ENCODE results near the gene PON3.

PON3 gene

DNA sequence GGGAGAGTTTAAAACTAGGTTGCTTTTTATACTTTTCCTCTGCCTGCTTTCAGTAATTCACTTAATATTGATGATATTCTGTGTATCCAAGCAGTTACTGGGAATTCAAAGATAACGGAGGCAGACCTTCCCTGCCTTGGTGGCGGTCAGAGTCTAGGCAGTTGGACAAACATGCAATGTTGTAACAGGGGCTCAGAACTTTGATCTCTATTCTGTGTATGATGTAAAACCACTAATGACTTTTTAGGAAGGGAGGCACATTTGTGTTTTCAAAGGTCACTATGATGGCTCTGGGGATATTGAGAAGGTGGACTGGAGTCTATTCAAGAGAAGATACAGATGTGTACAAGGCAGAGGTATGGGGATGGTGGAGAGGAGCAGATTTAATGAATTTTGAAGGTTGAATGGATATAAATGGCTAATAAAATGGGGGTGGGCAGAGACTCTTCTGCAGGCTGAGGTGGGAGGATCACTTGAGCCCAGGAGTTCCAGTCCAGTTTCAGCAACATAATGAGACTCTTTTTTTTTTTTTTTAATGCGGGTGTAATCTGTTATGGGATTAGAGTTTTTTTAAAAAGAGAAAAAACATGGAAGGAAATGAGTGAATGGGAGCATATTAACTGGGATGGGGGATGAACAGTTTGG, 44.3 kb upstream of the PON3 start:
- no peak overlapping the region for H3K9ac ChIP-seq (ENCODE audit: low read depth, low read length, poor library complexity)
- WGBS, 2 donors (ENCODE audit: extremely low coverage in 2 of 2, insufficient read length in 2 of 2, insufficient replicate concordance in 1 of 2) = no CpG with 5 or more reads among the region's 3 CpGs

DNA sequence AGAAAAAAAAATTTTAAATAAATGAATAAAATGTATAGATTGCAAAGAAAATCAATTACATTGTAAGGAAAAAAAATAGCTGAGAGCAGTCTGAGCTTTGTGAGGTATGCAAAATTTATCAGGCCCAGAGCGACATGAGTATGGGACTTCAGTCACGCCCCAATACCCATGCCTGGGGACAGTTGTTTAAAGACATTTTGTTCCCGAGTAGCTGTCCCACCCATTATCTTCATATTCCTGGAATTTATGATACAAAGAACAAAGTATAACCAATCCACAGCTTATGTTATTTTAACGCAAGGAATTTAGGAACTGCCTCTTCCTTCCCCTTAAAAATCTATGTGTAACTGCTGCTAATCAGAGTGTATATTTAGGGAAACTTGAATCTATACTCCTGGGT, 40.2 kb upstream of the PON3 start:
- Histone ChIP-seq H3K14ac (ENCODE audit: low read length) (no peak overlapping the region), H2BK15ac (ENCODE audit: low read length) (no peak overlapping the region), H2AFZ (ENCODE audit: low read length) (no peak overlapping the region), H3K4me3 (ENCODE audit: low read length in 2 of 2) (no peak overlapping the region), H3K18ac (ENCODE audit: low read length) (no peak overlapping the region), H2BK120ac (ENCODE audit: low read depth, low read length) (no peak overlapping the region), H3K23ac (ENCODE audit: low read depth, low read length, poor library complexity) (no peak overlapping the region), H3K36me3 (replicated peaks in 1 of 2; ENCODE audit: control insufficient read depth in 2 of 2, insufficient read depth in 2 of 2, low read length in 2 of 2) (peaks cover 0 to 25% of the 10 kb centered on the region in 2 donors), H3K4ac (ENCODE audit: low read length) (no peak overlapping the region), H3K27ac (replicated peaks; ENCODE audit: low read length) (no peak overlapping the region), H4K91ac (ENCODE audit: low read depth, low read length, poor library complexity) (no peak overlapping the region), H2BK5ac (ENCODE audit: low read length) (no peak overlapping the region), H3K79me1 (ENCODE audit: low read depth, low read length) (no peaks in the 10 kb centered on the region), H4K8ac (ENCODE audit: low read depth, low read length) (no peak overlapping the region), H2AK5ac (ENCODE audit: low read depth, low read length) (no peak overlapping the region), H3K9ac (ENCODE audit: low read depth, low read length, poor library complexity) (no peak overlapping the region), H3K4me2 (ENCODE audit: insufficient read depth, low read length, poor library complexity, severe bottlenecking) (no peak overlapping the region), H2BK12ac (ENCODE audit: low read length) (no peak overlapping the region), H3K27me3 (ENCODE audit: control insufficient read depth in 3 of 3, insufficient read depth in 3 of 3, low read depth in 1 of 3, low read length in 3 of 3) (no peaks in the 10 kb centered on the region), H3K4me1 (ENCODE audit: control insufficient read depth in 2 of 2, insufficient read depth in 1 of 2, low read depth in 1 of 2, low read length in 2 of 2) (peaks cover 3 to 14% of the 10 kb centered on the region in 2 donors), H3K9me3 (replicated peaks in 1 of 2; ENCODE audit: control insufficient read depth in 2 of 2, insufficient read depth in 1 of 2, low read depth in 1 of 2, low read length in 2 of 2) (no peaks in the 10 kb centered on the region)
- no CpG with 5 or more reads among the region's 4 CpGs for WGBS, 2 donors (ENCODE audit: extremely low coverage in 2 of 2, insufficient read length in 2 of 2, insufficient replicate concordance in 1 of 2)
- no peak for DNase-seq (ENCODE audit: low spot score)

More for the DNA sequence above, 44.3 kb upstream of the PON3 start:
- H2BK15ac ChIP-seq (ENCODE audit: low read length) = no peak overlapping the region
- H2BK5ac ChIP-seq (ENCODE audit: low read length) = no peak overlapping the region
- H2BK12ac ChIP-seq (ENCODE audit: low read length) = no peak overlapping the region
- H3K27ac ChIP-seq (replicated peaks; ENCODE audit: low read length) = no peak overlapping the region
- no peak overlapping the region for H3K23ac ChIP-seq (ENCODE audit: low read depth, low read length, poor library complexity)
- H3K14ac ChIP-seq (ENCODE audit: low read length) = no peak overlapping the region
- H3K4me1 ChIP-seq (ENCODE audit: control insufficient read depth in 2 of 2, insufficient read depth in 1 of 2, low read depth in 1 of 2, low read length in 2 of 2) = peaks cover under 1 to 7% of the 10 kb centered on the region in 2 donors
- no peaks in the 10 kb centered on the region for H3K79me1 ChIP-seq (ENCODE audit: low read depth, low read length)
- no peak overlapping the region for H3K18ac ChIP-seq (ENCODE audit: low read length)
- H3K4me2 ChIP-seq (ENCODE audit: insufficient read depth, low read length, poor library complexity, severe bottlenecking) = no peak overlapping the region
- H4K91ac ChIP-seq (ENCODE audit: low read depth, low read length, poor library complexity) = no peak overlapping the region
- H2BK120ac ChIP-seq (ENCODE audit: low read depth, low read length) = no peak overlapping the region
- H3K4ac ChIP-seq (ENCODE audit: low read length) = no peak overlapping the region
- H3K9me3 ChIP-seq (replicated peaks in 1 of 2; ENCODE audit: control insufficient read depth in 2 of 2, insufficient read depth in 1 of 2, low read depth in 1 of 2, low read length in 2 of 2) = no peaks in the 10 kb centered on the region
- H4K8ac ChIP-seq (ENCODE audit: low read depth, low read length) = no peak overlapping the region
- no peak overlapping the region for H3K4me3 ChIP-seq (ENCODE audit: low read length in 2 of 2)
- no peak overlapping the region for H2AFZ ChIP-seq (ENCODE audit: low read length)
- H3K36me3 ChIP-seq (replicated peaks in 1 of 2; ENCODE audit: control insufficient read depth in 2 of 2, insufficient read depth in 2 of 2, low read length in 2 of 2) = no peaks in the 10 kb centered on the region
- H3K27me3 ChIP-seq (ENCODE audit: control insufficient read depth in 3 of 3, insufficient read depth in 3 of 3, low read depth in 1 of 3, low read length in 3 of 3) = no peaks in the 10 kb centered on the region
- no peak overlapping the region for H2AK5ac ChIP-seq (ENCODE audit: low read depth, low read length)
- DNase-seq (ENCODE audit: low spot score) = no peak

DNA sequence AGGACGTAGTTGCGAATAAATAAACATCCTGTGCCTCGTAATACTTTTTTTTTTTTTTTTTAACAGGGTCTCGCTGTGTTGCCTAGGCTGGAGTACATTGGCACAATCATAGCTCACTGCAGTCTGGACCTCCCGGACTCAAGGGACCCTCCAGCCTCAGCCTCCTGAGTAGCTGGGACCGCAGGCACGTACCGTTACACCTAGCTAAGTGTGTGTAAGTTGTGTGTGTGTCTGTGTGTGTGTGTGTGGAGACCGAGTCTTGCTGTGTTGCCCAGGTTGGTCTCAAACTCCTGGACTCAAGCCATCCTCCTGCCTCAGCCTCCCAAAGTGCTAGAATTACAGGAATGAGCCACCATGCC, 39.2 kb upstream of the PON3 start:
- Histone ChIP-seq H3K36me3 (replicated peaks in 1 of 2; ENCODE audit: control insufficient read depth in 2 of 2, insufficient read depth in 2 of 2, low read length in 2 of 2) (peaks cover 0 to 35% of the 10 kb centered on the region in 2 donors), H2BK120ac (ENCODE audit: low read depth, low read length) (no peak overlapping the region), H2AFZ (ENCODE audit: low read length) (peak overlapping the region; percentile 95), H3K23ac (ENCODE audit: low read depth, low read length, poor library complexity) (no peak overlapping the region), H2BK15ac (ENCODE audit: low read length) (no peak overlapping the region), H3K79me1 (ENCODE audit: low read depth, low read length) (no peaks in the 10 kb centered on the region), H3K27ac (replicated peaks; ENCODE audit: low read length) (peak overlapping the region; percentile 18), H2BK12ac (ENCODE audit: low read length) (peak overlapping the region; percentile 97), H3K4me1 (ENCODE audit: control insufficient read depth in 2 of 2, insufficient read depth in 1 of 2, low read depth in 1 of 2, low read length in 2 of 2) (peaks cover 3 to 14% of the 10 kb centered on the region in 2 donors), H3K4ac (ENCODE audit: low read length) (peak overlapping the region; percentile 79), H3K18ac (ENCODE audit: low read length) (peak overlapping the region; percentile 55), H4K91ac (ENCODE audit: low read depth, low read length, poor library complexity) (no peak overlapping the region), H3K9ac (ENCODE audit: low read depth, low read length, poor library complexity) (peak overlapping the region; percentile 72), H4K8ac (ENCODE audit: low read depth, low read length) (peak overlapping the region; percentile 92), H2BK5ac (ENCODE audit: low read length) (peak overlapping the region; percentile 85), H3K4me3 (ENCODE audit: low read length in 2 of 2) (peak overlapping the region in 1 of 2 donors; percentile 70), H3K9me3 (replicated peaks in 1 of 2; ENCODE audit: control insufficient read depth in 2 of 2, insufficient read depth in 1 of 2, low read depth in 1 of 2, low read length in 2 of 2) (peaks cover 0 to 4% of the 10 kb centered on the region in 2 donors), H3K4me2 (ENCODE audit: insufficient read depth, low read length, poor library complexity, severe bottlenecking) (peak overlapping the region; percentile 46), H2AK5ac (ENCODE audit: low read depth, low read length) (no peak overlapping the region), H3K14ac (ENCODE audit: low read length) (no peak overlapping the region), H3K27me3 (ENCODE audit: control insufficient read depth in 3 of 3, insufficient read depth in 3 of 3, low read depth in 1 of 3, low read length in 3 of 3) (no peaks in the 10 kb centered on the region)
- WGBS, 2 donors (ENCODE audit: extremely low coverage in 2 of 2, insufficient read length in 2 of 2, insufficient replicate concordance in 1 of 2) = no CpG with 5 or more reads among the region's 9 CpGs
- no peak for DNase-seq (ENCODE audit: low spot score)

DNA sequence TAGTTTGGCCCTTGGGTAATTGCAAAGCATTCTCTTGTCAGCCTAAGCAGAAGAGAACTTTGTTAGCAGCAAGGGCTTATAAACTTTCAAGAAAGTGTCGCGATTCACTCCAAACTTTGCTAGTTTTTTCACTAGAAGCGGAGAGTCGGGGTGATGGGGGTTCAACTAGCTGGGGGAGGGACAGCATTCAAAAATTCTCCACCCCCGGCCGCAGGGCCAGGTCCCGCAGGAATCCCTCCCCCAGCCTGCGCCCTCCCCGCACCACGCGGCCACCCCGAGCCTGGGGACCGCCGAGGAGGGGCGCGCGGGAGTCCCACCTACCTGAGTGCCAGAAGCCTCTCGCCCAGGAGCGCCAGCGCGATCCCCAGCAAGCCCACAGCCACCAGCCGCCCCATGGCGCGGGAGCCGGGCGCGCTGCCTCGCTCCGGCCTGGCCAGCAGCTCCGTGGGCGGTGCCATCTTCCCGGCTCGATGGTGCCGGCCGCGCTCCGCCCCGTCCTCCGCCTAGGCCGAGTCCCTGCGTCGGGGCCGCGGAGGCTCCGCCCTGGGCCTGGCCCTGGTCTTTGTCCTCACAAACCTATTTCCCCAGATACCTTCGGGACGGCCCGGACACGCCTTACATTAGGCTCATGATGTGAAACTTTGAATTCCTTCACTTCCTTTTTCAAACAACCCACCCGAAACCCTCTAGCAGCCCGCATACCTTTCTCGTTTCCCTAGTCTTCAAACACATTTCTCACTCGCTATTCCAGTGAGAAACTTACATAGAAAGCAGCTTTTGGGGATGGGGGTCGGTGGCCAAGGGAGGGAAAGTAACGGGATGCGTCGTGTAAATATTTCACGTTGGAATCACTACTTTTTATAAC, 38.6 kb upstream of the PON3 start, which contains the start of gene PON2:
Gene PON2 (minus strand): TSS at position 472 of the 865 bp plus-strand sequence. CDS start 77 bp downstream, at position 395.
- Histone ChIP-seq H2AFZ (ENCODE audit: low read length) (peak within 1 kb of the TSS; percentile 95), H4K8ac (ENCODE audit: low read depth, low read length) (peak within 1 kb of the TSS; percentile 92), H3K14ac (ENCODE audit: low read length) (no peak within 1 kb of the TSS), H3K9me3 (replicated peaks in 1 of 2; ENCODE audit: control insufficient read depth in 2 of 2, insufficient read depth in 1 of 2, low read depth in 1 of 2, low read length in 2 of 2) (peaks cover 0 to 7% of the 10 kb centered on the region in 2 donors), H3K36me3 (replicated peaks in 1 of 2; ENCODE audit: control insufficient read depth in 2 of 2, insufficient read depth in 2 of 2, low read length in 2 of 2) (peaks cover 0 to 38% of the 10 kb centered on the region in 2 donors), H3K79me1 (ENCODE audit: low read depth, low read length) (no peaks in the 10 kb centered on the region), H3K4me3 (ENCODE audit: low read length in 2 of 2) (peak within 1 kb of the TSS; percentile 70 to 90), H3K18ac (ENCODE audit: low read length) (peak within 1 kb of the TSS; percentile 99), H2BK5ac (ENCODE audit: low read length) (peak within 1 kb of the TSS; percentile 85), H3K23ac (ENCODE audit: low read depth, low read length, poor library complexity) (peak within 1 kb of the TSS; percentile 92), H2AK5ac (ENCODE audit: low read depth, low read length) (no peak within 1 kb of the TSS), H3K4me2 (ENCODE audit: insufficient read depth, low read length, poor library complexity, severe bottlenecking) (peak within 1 kb of the TSS; percentile 56), H2BK120ac (ENCODE audit: low read depth, low read length) (peak within 1 kb of the TSS; percentile 56), H4K91ac (ENCODE audit: low read depth, low read length, poor library complexity) (peak within 1 kb of the TSS; percentile 77), H2BK15ac (ENCODE audit: low read length) (no peak within 1 kb of the TSS), H3K4ac (ENCODE audit: low read length) (peak within 1 kb of the TSS; percentile 79), H3K27ac (replicated peaks; ENCODE audit: low read length) (peak within 1 kb of the TSS; percentile 18), H3K4me1 (ENCODE audit: control insufficient read depth in 2 of 2, insufficient read depth in 1 of 2, low read depth in 1 of 2, low read length in 2 of 2) (peaks cover 3 to 14% of the 10 kb centered on the region in 2 donors), H3K9ac (ENCODE audit: low read depth, low read length, poor library complexity) (peak within 1 kb of the TSS; percentile 95), H2BK12ac (ENCODE audit: low read length) (peak within 1 kb of the TSS; percentile 97), H3K27me3 (ENCODE audit: control insufficient read depth in 3 of 3, insufficient read depth in 3 of 3, low read depth in 1 of 3, low read length in 3 of 3) (no peaks in the 10 kb centered on the region)
- peak; percentile 74 for DNase-seq (ENCODE audit: low spot score)
- WGBS, 2 donors (ENCODE audit: extremely low coverage in 2 of 2, insufficient read length in 2 of 2, insufficient replicate concordance in 1 of 2) = no CpG with 5 or more reads among the region's 58 CpGs

All from neuronal stem cell (in vitro differentiated cells).